GM21381 (cell line): Measurements from ENCODE around the gene WFIKKN2.
"Not testable (repeated sequence)": the region's sequence is repeated elsewhere in the genome, so short reads cannot be mapped to it uniquely, and the experiment has no call there.

Experiments used
- ATAC-seq: cut with Tn5 transposase; IDR thresholded peaks from one replicate; pipeline ENCODE4 v1.9.1; 2021; ENCODE audit warnings: mild to moderate bottlenecking, moderate library complexity; ENCODE audit not compliant: unreplicated experiment

The WFIKKN2 gene

DNA sequence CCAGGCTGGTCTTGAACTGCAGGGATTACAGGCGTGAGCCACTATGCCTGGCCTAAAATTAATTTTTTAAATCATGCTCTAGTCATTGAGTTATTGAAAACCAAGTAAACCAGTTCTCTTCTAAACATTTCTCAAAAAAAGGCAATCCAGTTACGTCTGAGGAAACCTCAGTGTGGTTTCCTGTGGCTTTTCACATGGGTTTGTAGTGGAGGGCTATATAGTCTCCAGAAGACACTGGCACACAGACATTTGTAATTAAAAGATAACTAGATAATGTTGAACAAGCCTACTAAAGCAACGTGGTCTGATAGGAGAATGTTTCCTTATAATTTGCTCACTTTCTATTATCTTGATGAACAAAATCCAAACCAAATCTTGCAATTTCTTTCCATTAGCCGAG, 36.0 kb downstream of the WFIKKN2 start:
- ATAC-seq = no peak

DNA sequence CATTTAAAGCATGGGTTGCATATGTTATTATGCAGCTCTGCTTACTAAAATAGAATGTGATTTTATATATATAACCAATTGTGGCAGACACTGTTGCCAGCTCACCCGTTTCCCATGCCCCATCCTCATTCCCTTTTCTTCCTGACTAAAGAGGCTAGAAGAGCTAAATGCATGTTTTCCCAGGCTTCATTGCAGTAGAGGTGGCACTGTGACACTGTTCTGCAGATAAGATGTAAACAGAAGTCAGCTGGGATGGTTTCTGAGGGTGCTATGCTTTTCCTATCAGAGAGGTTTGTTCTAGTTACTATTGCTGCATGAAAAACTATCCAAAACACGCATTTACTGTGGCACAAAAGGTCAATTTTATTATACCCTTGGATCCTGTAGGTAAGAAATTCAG, 36.5 kb downstream of the WFIKKN2 start:
- ATAC-seq = no peak

DNA sequence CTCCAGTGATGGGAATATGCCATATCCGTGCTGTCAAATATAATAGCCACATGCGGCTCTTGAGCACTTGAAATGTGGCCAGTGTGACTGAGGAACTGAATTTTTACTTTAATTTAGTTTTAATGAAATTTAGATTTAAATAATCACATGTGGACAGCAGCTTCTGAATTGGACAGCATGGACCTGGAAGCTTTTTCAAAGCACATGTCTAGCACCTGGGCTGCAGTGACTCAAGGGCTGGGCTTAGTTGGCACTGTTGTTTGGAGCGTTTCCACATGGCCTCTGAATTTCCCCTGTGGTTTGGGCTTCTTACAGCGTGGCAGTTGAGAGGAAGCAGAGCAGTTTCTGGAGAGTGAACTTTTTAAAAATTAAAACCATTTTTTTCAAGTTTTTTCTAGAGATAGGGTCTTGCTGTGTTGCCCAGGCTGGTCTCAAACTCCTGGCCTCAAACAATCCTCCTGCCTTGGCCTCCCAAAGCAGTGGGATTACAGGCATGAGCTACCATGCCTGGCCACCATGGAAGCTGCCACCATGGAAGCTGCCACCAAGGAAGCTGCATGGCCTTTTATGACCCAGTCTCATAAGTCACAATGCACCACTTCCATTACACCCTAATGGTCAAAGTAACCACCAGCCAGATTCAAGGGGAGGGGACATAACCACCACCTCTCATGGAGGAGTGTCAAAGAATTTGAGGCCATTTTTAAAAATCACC, 37.5 kb downstream of the WFIKKN2 start:
- no peak for ATAC-seq

DNA sequence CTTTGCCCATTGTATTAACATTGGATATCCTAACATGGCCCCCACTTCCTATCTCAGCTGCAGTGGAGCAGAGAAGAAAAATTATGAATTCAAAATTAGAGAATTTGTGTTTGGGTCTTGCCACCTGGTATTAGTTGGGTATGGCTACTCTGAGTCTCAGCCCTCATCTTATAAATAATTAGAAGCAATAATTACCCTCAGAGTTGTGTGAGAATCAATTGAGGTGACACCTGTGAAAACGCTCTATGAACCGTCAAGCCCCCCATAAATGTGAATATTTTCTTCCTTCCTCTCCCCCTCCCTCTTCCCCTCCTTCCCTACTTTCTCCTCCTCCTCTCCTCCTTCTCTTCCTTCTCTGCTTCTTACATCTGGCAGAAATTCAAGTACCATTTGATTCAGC, 39.7 kb downstream of the WFIKKN2 start:
- ATAC-seq = no peak

DNA sequence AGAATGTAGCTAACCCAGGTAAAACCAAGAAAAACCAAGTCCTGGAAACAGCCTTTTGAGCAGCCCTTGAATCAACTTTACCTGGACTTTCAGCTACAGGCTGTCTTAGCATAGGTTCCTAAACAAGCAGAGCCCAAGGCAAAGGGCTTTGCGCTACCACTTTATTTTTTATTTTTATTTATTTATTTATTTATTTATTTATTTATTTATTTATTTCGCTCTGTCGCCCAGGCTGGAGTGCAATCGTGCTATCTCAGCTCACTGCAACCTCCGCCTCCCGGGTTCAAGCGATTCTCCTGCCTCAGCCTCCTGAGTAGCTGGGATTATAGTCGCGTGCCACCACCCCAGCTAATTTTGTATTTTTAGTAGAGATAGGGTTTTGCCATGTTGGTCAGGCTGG, 41.7 kb downstream of the WFIKKN2 start:
- not testable (repeated sequence) for ATAC-seq

DNA sequence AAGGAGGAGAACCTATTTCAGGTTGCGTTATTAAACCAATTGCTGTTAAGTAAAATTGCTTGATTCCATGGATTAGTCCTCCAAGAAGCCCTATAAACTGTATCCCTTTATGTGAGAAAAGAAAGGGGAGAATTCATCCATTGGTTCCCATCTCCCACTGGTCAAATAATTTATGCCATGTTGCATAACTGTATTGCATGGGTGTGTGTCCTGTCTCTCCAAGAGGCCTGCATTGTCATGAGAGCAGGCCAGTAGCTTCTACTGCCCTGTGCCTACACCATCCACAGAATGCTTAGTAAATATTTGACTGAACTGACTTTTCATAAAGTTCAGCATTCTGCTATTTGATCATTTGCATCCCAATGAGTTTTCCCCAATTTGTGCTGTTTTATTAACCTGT, 42.5 kb downstream of the WFIKKN2 start:
- no peak for ATAC-seq

DNA sequence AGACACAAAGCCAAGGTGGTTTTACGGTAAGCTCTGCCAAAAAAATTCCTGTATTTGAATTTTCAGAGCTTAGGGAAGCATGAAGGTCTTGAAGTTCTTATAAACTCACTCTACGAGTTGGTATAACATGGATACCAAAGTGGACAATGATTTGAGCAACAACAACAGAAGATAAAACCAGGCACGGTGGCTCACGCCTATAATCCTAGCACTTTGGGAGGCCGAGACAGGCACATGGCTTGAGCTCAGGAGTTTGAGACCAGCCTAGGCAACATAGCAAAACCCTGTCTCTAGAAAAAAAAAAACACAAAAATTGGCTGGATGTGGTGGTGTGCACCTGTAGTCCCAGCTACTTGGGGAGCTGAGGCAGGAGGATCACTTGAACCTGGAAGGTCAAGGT, 43.7 kb downstream of the WFIKKN2 start:
- ATAC-seq = no peak

DNA sequence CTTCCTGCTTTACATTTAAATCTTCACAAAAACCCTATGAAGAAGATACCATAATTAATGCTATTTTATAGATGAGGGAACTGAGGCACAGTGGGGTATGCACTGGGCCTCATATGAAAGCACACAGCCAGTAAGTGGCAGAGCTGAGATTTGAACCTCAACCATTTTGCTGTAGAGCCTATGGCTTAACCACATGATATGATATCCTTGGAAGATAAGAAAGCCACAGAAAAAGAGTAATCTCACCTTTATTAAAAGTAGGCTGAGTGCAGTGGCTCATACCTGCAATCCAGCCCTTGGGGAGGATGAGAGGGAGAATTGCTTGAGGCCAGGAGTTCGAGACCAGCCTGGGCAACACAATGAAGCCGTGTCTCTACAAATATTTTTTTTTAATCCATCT, 45.8 kb downstream of the WFIKKN2 start:
- ATAC-seq = no peak

DNA sequence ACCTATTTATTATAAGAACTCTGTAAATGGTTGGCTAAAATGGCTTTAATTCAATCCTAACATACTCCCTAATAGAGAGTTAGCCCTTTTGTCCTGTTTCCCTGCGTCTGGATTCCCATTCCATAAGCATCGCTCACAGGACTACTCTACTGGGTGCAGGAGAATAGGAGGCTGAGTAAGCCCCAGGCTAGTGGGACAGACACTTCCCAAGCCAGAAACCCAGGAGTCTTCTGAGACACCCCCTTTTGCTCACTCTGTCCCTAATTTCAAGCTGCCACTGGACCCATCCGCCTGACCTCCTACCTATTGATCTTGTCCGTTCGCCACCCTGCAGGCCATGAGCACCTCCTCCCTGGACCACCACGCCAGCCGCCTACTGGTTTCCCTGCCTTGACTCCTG, 47.5 kb downstream of the WFIKKN2 start:
- no peak for ATAC-seq

DNA sequence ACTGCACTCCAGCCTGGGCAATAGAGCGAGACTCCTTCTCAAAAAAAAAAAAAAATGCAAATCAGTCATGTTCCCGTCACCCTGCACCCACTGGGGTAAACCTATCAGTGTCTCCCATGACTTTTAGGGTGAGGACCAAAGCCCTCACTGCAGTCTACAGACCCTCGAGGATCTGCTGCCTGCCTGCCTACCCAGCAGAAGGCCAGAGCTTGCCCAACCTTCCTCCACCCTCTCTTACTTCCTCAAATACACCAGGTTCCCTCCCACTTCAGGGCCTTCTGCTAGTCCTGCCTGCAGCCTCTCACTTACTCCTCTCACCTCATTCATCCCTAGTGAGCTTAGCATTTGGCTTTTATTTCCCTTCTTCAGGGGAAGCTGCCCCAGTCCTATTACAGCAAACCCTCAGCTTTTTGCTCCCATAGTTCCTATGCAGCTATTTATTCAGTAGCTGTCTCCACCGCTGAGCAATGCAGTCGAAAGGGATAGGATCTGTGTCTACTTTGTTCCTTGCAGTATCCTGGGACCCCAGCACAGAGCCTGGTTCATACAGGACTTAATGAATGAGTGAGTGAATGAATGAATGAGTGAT, 48.6 kb downstream of the WFIKKN2 start:
- no peak for ATAC-seq

DNA sequence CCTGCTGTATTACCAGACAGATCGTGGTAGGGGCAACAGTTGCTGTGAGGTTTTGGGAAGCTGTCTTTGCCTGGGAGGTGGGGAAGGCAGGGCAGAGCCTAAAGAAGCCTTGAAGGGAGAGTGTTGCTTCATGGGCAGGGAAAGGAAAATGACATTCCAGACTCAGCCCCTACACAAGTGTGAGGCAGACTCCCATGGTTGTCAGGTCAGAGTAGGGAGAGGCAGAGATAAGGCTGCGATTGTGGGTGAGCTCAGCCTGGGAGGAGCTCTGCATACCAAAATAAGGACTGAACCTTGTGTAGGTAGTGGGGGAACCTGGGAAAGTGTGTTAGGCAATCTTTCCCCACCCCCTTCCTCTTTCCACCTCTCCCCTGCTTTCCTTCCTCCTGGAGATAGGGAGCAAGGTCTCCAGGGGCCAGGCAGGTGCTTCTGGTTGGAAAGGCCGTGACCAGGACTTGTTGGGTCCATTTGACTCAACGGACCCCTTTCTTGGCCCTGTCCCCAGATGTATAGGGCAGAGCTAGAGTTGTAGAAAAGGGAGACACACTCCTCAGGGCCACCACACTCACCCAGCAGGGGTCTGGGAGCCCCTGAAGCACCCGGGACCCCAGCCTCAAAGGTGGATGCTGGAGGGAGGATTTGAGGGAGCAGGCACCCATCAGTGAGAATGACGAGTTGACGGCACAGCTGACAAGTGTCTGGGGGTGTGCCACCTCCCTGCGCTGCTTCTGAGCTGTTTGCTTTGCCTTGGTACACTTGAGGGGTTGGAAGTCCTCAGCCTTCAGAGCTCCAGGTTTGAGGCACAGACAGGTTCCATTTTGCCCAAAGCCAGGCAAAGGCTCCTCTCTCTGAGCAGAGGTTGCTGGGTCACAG, 49.3 kb downstream of the WFIKKN2 start:
- no peak for ATAC-seq

DNA sequence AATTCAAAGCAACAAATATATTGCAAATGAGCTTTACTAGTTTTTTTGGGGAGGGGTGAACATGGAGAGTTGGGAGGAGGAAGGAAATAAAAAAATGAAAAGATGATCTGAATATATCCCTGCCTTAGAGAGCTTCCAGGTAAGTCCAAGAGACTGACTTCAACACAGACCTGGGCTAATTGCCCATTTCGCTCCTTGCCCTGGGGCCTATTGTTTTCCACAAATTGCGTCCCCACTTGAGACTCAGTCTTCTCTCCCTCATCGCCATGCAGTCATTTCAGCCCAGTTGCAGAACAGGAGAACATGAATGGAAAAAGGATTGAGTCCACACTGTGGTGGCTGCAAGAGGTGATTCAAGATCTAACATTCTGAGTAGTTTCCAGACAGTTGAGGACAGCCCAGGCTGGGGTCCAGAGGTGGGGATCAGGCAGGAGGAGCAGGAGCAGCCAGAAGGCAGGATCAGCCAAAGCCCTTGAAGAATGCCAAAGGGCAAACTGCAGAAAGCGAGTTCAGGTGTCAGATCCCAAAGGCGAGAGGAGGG, 52.4 kb downstream of the WFIKKN2 start:
- ATAC-seq = no peak

DNA sequence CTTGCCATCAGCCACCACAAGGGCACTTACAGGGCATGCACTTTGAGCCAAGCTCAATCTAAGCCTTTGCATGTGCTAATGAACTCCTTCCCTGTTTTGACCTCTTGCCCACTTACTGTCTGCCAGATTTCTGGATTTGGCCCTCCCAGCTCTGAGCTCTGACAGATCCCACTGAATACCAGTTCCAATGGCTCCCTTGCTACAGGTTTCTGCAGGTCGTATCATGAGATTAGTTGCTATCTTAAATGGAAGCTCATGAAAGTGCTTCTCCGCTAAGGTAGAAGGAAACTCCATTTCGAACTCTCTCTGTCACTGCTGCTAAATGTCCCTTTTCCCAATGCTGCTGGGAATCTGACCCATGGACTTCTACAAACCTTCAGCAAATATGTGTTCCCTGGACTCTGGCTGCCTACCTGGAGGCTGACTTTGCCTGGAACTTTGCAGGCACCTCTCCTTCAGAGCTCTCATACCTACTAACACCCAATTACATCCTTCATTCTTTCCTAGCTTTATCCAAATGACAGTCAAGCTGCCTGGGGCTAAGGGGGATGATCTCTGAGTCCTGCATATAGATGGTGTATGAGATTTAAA, 54.2 kb downstream of the WFIKKN2 start:
- ATAC-seq = no peak

DNA sequence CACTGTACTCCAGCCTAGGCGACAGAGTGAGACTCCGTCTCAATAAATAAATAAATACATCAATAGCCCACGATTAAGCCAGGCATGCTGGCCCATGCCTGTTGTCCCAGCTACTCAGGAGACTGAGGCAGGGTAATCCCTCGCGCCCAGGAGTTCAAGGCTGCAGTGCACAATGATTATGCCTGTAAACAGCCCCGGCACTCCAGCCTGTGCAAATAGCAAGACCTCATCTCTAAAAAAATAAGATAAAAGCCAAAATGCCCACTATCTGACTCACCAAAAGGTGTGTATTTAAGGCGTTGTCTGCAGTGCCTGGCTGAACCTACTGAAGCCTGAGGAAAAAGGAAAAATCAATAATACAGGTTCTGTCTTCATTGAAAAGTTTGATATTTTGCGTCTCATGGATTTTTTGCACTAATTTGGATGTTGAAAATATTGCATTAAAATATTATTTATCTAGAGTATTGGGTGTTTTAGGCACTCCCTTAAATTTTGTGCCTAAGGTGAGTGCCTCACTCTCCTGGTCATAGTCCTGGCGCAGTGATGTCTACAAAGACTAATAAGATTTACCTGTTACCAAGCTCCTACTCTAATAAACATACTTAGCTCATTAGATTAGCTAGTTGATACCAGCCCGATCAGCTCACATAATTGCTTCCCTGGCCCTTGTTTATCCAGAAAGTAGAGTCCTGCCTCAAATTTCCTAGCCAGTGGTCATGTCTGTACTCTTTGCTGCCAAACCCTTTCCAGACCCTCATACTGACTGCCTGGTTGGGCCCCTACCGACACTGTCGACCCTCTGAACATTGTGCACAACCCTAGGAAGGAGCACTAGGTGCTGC, 55.5 kb downstream of the WFIKKN2 start:
- no peak for ATAC-seq

DNA sequence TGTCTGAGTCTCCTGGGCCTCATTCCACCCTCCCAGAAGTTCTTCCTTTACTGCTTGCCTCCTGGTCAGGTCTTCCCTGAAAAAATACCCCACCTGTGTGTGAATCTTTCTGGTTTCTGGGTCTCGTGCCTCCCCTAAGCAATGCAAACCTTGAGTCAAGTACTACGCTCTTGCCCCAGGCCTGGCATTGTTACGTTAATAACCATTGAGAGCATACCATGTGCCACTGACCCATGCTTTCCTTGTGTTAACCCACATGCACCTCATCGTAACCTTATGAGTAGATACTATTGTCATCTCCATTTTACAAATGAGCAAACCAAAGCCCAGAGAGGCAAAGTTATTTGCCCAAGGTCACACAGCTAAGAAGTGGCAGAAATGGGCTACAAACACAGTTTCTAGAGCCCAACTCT, 56.2 kb downstream of the WFIKKN2 start:
- ATAC-seq = no peak
